ENCODE measurements around the gene PXDN.

The PXDN gene

GRCh38 chr2:1665761-1666505, 78.4 kb downstream of the PXDN start:
- no peak for DNase-seq (ENCODE audit: low spot score)

GRCh38 chr2:1664698-1665097, 79.6 kb downstream of the PXDN start:
- no peak for DNase-seq (ENCODE audit: low spot score)

GRCh38 chr2:1664076-1664605, 80.2 kb downstream of the PXDN start:
- no peak for DNase-seq (ENCODE audit: low spot score)

- no peak for DNase-seq (ENCODE audit: low spot score)
Observed at GRCh38 chr2:1663621-1664020, 80.7 kb downstream of the PXDN start.

- DNase-seq (ENCODE audit: low spot score) = no peak
Observed at GRCh38 chr2:1662606-1663180, 81.6 kb downstream of the PXDN start.

GRCh38 chr2:1661891-1662605, 82.3 kb downstream of the PXDN start:
- no peak for DNase-seq (ENCODE audit: low spot score)

GRCh38 chr2:1660656-1661640, 83.4 kb downstream of the PXDN start:
- DNase-seq (ENCODE audit: low spot score) = no peak

- DNase-seq (ENCODE audit: low spot score) = no peak
Observed at GRCh38 chr2:1659951-1660565, 84.3 kb downstream of the PXDN start.

- no peak for DNase-seq (ENCODE audit: low spot score)
Observed at GRCh38 chr2:1658394-1659151, 85.7 kb downstream of the PXDN start.

- DNase-seq (ENCODE audit: low spot score) = no peak
Observed at GRCh38 chr2:1656961-1657841, 87.1 kb downstream of the PXDN start.

- DNase-seq (ENCODE audit: low spot score) = no peak
Observed at GRCh38 chr2:1656326-1656960, 87.9 kb downstream of the PXDN start.

GRCh38 chr2:1655461-1655860, 88.9 kb downstream of the PXDN start:
- DNase-seq (ENCODE audit: low spot score) = no peak

- peak; percentile 36 for DNase-seq (ENCODE audit: low spot score)
Observed at GRCh38 chr2:1654696-1655374, 89.5 kb downstream of the PXDN start.

- peak; percentile 70 for DNase-seq (ENCODE audit: low spot score)
Observed at GRCh38 chr2:1653956-1654695, 90.2 kb downstream of the PXDN start.

GRCh38 chr2:1652034-1652790, 92.1 kb downstream of the PXDN start:
- peak; percentile 40 for DNase-seq (ENCODE audit: low spot score)

GRCh38 chr2:1651121-1652033, 92.9 kb downstream of the PXDN start:
- no peak for DNase-seq (ENCODE audit: low spot score)
